IPS DF 19.7 (cell line): ENCODE data around the gene ATP2B1.
"Not testable (repeated sequence)": the region's sequence is repeated elsewhere in the genome, so short reads cannot be mapped to it uniquely, and the experiment has no call there.

Source experiments
- DNase-seq: peaks from one replicate; pipeline ENCODE4 v3.0.0-alpha.2; 2013; ENCODE audit warnings: low read depth, low spot score

ATP2B1 gene

DNA sequence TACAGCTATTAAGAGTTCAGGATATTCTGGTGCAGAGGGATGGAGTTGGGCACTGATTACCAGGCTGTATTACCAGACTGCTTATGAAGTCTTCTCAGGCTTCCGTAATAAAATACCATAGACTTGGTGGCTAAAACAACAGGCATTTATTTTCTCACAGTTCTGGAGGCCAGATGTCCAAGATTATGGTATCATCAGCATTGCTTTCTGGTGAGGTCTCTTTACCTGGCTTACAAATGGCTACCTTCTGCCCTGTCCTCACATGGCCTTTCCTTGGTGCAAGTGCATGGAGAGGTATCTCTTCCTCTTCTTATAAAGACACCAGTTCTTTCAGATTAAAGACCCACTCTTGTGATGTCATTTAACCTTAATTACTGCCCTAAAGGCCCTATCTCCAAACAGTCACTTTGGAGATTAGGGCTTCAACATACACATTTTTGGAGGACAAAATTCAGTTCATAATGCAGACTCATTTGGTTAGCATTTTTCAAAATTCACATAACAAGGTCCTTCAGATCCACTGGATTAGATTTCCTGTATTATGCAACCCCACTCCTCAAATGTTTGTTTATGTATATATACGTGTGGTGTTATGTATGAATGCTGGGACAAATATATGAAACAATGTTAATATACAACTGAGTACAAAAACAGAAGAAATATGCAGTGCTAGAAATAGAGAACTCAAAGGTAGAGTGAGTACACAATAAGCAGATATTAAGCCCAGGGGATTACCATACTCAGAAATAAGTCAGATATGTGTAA is 9.3 kb upstream of the ATP2B1 start:
- no peak for DNase-seq

DNA sequence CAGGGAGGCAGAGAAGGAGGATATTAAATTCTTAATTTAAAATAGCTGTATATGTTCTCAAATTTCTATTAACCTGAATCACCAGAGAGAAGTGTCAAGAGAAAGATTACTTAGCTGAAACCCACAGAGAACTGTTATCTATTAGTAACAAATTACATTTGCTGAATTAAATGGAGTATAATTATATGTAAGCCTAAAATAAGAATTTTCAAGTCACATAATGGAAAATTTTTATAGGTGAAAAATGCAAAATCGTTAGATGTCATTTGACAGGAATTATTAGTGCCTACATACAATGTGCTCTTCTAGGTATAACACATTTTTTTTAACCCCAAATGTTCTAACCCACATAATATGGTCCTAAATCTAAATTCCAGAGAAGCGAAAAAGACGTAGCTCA is 4.1 kb upstream of the ATP2B1 start:
- DNase-seq, result no peak

DNA sequence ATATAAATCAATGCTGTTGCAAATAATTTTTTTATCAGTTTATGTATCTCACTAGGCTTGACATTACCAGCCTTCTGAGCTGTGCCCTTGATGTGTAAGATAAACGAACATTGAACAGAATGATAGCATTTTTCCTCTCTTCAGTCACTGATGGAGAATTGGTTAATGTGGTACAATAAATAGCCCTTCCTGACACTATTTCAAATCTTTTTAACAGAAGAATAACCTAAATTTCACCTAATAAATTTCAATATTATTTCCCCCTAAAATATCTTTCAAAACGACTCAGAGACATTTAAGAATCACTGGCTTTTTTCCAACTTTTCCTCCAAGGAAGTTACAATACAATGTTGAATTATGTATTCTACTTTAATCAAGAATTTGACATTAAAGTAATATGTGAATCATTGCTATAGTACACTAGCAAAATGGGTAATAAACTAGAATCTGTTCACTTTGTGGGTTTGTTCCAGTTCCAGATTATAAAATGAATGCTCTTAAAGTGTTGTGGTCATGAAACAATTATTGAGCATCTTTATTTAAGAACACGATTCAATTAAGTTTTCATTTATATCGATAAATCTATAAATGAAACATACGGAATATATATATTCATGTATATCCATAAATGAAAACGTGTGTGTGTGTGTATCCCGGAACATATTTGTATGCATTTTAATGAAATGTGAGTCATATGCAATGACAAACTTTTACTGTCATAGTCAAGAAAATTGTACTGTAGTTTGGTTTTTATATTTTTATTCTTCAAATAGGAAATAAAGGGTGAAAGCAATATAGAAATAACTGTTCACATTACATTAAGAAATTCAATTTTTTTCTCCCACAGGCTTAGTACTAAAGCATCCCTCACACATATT is 2.5 kb upstream of the ATP2B1 start:
- DNase-seq, result no peak

DNA sequence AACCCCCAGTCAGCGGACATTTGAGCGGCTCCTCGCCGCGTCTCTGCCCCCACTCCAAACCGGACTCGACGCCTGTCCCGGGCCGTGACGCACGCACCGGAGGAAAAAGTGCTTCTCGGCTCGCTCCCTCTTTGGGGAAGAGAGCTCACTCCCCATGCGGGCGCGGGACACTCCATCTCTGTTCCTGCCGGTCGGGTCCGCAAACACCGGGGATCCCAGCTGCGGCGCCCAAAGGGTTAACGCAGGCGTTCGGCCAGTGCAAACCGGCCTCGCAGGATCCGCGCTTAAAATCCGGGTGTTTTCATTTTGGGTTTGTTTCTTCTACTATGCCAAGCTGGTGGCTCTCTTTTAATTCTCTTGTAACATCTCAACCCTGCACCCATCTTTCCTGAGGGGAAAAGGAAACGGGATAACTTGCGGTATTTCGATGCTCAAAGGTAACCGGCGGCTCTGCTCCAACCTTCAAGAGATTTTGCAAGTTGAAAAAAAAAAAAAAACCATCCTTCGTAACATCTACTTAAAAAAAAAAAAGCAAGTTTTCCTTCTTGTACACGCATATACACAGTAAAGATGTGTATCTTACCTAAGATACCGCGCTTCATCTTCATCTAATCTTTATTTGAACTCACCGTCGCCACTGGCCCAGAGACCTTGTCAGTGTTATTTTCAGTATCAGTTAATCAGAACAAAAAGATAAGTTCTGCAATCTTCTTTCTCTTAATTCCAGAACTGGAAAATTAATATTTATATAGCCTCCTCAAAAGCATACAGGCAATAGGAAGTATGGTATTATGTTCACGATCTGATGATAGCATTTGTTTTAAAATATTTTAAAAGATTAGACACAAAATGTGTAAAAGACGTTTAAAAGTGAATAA is 1.6 kb upstream of the ATP2B1 start:
- DNase-seq, result no peak

DNA sequence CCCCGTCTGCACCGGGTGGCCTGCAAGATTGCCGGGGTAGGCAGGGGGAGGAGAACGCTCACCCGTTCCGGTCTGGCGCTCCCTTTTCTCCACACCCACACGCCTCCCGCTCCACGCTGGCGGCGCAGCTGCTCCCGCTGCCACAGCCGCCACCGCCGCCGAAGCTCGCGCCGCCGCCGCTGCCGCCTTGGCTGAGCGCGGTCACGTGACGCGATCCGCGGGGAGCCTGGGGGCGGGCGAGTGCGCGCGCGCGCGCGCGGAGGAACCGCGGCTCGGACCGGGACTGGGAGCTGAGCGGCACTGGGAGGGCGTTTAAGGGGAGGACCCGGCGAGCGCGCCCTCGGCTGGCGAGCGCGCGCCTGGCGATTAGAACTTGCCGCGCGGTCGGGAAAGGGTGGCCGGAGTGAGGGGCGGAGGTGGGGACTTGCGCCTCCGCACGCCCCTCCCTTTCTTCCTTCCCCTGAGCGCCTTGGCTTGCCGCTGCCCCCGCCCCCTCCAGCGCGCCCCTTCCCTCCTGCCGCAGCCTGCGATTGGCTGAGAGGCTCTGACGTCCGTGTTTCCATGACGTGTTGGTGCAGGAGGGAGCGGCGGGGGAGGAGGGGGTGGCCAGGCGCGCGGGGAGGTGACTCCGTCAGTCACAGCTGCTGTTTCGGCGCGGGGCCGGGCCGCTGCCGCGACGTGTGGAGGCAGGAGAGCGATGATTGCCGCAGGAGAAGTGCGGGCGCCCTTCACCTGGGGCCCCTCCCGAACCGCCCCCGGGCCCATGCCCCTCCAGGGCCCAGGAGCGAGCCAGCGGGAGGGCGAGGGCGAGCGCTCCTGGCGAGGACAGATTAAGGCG is 738 bp upstream of the ATP2B1 start:
- DNase-seq, result peak; percentile 84

DNA sequence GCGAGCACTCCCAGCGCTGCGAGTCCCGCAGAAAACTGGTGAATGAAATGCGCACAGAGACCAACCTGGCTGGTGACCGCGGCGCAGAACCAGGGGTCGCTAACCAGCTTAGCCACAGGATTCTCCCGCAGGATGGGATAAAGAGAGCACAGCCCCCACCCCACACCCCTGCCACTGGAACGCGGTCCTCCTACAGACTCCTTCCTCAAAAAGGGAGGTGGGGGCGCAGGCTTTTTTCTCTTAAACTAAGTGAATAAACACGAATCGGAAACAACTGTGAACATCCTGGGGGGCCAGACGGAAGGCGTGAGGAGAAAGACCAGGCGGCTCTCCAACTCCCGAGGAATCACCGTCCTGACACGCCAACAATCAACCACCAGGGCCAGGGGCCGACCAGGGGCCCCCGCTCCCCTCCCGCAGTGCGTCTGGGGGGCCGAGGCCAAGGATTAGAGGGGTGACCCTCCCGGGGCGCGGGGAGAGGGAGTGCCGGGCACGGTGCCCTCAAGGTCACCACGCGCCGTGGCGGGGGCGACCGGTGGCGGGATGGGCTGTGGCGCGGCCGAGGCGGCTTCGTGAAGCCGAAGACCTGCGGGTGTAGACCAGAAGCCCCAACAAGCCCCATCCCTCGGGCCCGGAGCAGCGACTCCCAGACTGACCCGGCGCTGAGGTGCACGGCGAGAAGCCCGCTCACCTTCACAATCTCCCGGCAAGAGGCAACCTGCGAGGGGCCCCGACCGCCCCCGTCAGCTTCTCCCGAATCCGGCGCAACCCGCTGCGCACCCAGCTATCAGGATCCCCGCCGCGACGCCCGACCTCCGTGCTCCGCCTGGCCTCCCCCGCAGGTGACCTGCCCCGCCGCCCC is 704 bp downstream of the ATP2B1 start:
- no peak for DNase-seq

DNA sequence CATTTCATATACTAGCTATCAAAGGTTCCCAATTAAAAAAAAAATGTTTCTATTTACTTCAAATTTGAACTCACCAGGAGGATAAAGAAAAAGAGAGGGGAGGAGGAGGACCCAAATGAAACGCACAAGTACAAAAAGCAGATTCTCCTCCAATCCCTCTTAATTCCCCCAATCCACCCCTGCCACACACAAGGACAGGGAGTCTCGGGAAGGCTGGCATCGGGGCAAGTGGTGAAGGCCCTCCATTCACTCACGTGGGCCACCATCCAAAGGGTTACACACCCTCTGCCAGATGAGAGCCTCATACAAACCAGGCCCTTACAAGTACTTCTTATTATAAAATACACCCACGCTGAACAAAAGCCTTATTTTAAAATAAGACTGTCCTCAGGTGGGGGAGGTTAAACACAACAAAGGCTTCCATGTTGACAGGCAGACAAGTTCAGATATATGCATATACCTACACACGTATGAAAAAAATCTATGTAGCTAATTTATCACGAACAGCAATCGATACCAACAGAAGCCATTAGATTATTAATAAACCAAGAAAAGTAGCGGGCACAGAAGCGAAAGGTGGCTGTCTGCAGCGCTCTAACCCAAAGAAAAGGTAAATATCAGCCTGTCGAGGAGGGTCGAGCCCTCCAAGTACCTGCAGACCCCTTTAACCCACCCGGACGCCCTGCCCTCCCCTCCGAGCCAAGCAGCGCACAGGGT is 1.5 kb downstream of the ATP2B1 start:
- DNase-seq, result no peak

DNA sequence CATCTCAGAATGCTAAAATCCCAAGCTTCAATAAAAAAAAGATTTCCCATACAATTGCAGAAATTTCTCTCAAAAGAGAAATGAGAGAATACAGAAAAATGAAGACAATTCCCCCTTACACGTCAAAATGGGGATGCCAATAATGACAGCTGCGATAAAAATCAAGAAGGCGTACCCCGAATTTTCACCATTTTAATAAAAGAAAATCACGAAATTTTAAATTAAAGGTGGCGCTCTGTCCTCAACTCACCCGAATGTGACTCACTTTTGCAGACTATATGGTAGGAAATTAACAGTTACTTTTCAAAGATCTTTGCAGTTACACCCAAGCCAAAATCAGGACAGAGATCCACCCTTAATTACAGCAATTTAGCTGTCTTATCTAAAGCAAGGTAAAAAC is 2.1 kb downstream of the ATP2B1 start:
- DNase-seq, result no peak

DNA sequence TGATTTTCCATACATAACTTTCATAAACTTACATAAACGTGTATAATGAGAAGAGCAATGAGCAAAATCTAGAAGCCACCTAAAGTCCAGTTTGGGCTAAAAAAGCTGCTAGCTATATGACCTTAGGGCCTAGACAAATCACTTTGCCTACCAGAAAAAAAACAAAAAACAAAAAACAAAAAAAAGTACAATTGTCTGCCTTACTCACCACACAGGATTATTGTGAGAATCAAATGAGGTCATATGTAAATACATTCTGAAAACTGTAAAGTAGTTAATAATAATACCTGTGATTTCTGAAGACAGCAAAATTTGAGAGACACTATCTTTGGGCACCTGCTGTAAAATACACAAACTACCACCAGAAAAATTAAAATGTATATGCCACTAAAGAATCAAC is 4.2 kb downstream of the ATP2B1 start:
- no peak for DNase-seq

DNA sequence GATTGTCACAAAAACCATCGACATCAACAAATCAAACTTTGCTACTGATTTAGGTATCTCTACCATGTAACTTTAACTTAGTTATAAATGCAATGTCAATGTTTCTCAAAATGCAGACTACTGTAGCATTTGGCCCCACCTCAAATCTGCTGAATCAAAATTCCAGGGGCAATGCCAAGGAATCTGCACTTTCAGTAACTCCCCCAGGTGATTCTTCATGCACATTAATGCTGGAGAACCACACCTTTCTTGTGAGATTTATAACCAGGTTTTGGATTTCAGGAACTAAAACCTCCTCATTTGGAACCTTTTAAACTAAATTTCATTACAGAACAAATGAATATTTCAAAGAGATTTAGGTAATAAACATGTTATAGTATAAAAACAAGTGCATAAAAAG is 4.9 kb downstream of the ATP2B1 start:
- no peak for DNase-seq

DNA sequence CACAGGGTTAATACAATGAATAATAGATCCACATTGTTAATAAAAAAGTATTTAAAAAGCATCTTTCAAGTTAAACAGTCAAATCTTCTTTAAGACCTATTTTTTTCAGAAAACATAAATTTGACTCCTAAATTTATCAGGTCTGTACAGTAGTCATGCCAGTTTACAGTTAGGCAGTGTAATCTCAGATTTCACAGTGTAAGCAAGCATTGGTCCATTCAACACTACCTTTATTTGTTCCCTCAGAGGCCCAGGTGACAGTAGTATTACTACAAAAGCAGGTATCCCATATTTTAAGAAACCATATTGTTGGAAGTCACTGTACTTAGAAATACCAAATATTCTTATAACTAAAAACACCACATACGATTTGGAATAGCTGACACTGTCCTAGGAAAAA is 6.1 kb downstream of the ATP2B1 start:
- no peak for DNase-seq

DNA sequence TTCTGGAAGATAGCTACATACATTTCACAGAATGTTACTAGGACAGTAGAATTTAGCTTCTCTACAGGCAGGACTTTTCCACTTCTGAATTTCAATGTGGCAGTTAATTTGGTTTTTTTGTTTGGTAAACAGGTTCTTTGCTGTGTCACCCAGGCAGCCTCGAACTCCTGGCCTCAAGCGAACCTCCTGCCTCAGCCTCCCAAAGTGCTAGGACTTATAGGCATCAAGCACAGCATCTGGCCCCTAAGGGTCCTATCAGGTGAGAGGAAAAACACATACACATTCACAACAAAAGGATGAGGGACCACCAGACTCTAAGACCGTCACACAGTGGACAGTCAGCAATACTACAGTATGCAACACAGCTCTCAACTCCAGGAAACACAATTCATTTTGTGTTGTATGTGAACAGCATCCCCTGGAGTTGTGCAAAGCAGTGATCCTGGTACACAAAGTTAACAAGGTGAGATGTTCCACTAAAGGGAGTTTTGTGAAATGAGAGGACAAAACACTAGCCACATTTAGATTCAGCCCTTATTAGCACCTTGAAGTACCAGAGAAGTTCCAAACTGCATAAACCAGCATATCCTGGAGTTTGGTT is 6.9 kb downstream of the ATP2B1 start:
- DNase-seq, result no peak

DNA sequence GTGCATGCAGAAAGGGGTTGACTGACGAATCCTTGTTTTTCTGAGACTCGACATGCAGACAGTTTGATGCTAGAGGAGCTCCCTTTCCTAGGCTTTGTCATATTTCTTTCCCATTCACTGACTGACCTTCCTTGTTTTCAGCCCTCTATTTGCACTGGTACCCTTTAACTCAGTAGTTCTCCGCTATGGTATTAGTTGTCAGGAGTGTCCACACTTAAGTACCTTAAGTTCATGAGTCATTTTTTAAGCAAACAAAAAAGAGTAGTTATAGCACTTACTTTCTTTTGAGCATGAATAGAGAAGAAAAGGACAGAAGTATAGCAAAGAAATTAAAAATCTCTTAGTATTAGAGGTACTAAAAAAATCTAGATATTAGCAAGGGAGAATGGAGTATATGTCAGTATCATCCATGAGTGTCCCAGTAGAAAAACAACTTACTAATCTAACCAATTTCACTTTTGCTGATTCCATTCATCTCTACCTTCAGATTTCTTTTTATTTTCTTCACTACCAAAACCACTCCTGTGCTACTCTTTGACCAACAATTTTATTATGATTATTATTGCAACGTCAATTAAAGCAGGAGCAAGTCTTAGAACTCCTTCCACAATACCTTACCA is 8.3 kb downstream of the ATP2B1 start:
- DNase-seq, result no peak

DNA sequence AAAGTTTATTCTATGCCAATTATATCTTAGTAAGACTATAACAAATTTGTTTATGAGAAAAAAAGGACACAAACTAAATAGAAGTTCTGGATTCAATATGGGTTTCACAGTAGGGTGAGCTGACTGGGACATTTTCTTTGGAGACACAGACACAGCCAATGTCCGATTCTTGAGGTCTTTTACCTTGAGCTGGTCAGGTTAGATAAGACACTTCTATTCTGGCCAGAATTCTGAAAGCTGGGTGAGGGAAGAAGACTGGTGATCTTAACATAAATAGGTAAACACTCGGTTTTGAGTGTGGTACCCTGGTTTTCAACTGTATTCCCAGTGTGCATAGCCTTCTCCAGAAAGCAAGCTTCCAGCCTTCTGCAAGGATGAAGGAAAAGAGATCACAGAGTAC is 10.0 kb downstream of the ATP2B1 start:
- no peak for DNase-seq

DNA sequence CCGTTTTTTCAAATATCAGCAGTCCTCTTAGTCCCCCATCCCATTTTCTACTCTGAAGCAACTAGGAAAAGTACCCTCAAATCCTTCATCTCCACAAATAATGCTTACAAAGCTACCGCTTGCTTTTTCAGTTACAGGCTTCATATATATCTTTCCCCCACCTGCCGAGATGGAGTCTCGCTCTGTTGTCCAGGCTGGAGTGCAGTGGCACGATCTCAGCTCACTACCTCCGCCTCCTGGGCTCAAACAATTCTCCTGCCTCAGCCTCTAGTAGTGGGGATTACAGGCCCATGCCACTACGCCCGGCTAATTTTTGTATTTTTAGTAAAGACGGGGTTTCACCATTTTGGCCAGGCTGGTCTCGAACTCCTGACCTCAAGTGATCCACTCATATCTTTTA is 10.9 kb downstream of the ATP2B1 start:
- DNase-seq, result not testable (repeated sequence)

DNA sequence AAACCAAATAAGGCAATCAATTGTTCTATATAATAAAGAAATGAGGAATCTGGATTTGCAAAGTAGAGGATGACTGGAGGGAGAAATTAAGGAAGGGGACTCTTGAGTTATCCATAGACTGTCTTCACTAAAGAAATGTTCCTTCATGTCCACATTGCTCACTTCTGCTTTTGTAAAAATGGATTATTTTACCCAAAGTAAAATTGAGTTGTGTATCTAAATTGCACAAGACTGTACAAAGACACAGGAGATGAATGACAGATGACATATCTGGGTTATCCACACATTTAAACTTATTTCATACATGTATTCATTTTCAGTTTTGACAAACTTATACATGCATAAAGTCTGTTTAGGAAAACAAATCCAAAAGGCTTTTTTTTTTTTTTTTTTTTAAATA is 11.3 kb downstream of the ATP2B1 start:
- DNase-seq, result no peak

DNA sequence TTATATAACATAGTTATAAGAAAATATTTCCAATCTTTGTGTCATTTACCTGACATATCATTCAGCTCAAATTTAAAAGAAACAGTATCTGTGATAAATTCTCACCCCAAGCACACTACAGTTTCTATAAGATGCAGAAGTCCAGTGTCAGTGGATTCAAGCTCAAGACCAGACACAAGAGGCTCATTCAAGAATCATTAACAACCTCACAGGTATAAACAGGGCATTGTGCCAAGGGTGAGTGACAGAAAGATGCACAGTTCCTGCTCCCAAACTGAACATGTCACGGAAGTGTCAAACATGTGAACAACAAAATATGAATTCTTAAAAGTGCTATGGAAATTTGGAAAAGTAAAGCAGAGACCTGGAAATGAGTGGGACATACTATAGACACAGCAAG is 12.8 kb downstream of the ATP2B1 start:
- no peak for DNase-seq

DNA sequence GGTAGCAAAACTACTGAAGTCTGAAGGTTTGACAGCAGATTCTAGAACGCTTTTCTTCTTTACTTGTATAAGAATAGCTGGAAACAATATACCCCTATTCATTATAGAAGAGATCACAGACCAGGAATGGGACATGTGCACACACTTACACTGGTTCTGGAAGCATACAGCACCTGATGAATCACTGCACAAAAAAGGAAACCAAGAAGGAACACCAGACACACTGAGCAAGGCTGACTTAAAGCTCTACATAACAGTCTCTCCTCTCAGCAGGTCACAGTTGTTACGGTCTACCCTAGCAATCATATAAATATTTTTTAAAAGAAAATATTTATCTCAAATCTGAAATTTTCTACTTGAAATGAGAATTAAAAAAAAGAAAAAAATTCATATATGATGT is 13.5 kb downstream of the ATP2B1 start:
- no peak for DNase-seq

DNA sequence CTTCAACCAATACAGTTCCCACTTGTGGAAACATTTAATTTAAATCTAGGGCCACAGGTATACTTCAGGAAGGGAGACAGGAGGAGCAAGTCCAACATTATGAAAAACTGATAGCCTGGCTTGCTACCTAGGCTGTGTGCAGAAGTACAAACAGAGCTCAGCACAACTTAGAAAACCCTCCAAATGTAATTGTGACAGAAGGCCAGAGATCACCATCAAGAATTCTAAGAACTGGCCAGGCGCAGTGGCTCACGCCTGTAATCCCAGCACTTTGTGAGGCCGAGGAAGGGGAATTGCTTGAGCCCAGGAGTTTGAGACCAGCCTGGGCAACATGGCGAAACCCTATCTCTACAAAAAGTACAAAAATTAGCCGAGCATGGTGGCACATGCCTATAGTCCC is 14.1 kb downstream of the ATP2B1 start:
- no peak for DNase-seq
